DND-41 (cell line): ENCODE measurements around the gene LDHA.

Experiments
- ATAC-seq: fragments of 200-7000 bp; cut with Tn5 transposase; 3 replicates; pipeline ENCODE4 v1.9.1; 2021; ENCODE audit warnings: low read depth; ENCODE audit not compliant: insufficient read depth
- DNase-seq: peaks from one replicate; pipeline ENCODE4 v3.0.0-alpha.2; 2020
- H2AFZ ChIP-seq: 2 replicates; pipeline ENCODE4 v1.6.0; 2012; ENCODE audit warnings: low read depth, low read length
- H3K27ac ChIP-seq: 2 replicates; pipeline ENCODE4 v1.5.1; 2012; ENCODE audit warnings: low read length, inconsistent platforms
- H3K27me3 ChIP-seq: fragments of 200-600 bp; sonication (generic); 2 replicates; pipeline ENCODE4 v1.6.0; 2012; ENCODE audit warnings: low read length, mild to moderate bottlenecking, inconsistent platforms; ENCODE audit not compliant: insufficient read depth, poor library complexity
- H3K36me3 ChIP-seq: 2 replicates; pipeline ENCODE4 v1.5.1; 2012; ENCODE audit warnings: low read length, inconsistent platforms; ENCODE audit not compliant: insufficient read depth
- H3K4me1 ChIP-seq: 2 replicates; pipeline ENCODE4 v1.5.1; 2012; ENCODE audit warnings: mild to moderate bottlenecking, low read length; ENCODE audit not compliant: insufficient read depth
- H3K4me2 ChIP-seq: 2 replicates; pipeline ENCODE4 v1.6.0; 2012; ENCODE audit warnings: mild to moderate bottlenecking, moderate library complexity, low read length, inconsistent platforms; ENCODE audit not compliant: insufficient read depth
- H3K4me3 ChIP-seq, 2 experiments: fragments of 200-600 bp in 1 of 2; shearing (Covaris generic) in 1 of 2; 2 replicates each; pipeline ENCODE4 v1.5.1; 2012 to 2016; ENCODE audit warnings: inconsistent platforms in 2 of 2, low read length in 2 of 2, mild to moderate bottlenecking in 2 of 2, low read depth in 1 of 2, moderate library complexity in 1 of 2
- H3K79me2 ChIP-seq: 2 replicates; pipeline ENCODE4 v1.6.0; 2012; ENCODE audit warnings: low read length, inconsistent platforms; ENCODE audit not compliant: insufficient read depth
- H3K9ac ChIP-seq: 2 replicates; pipeline ENCODE4 v1.6.0; 2012; ENCODE audit warnings: low read depth, mild to moderate bottlenecking, inconsistent platforms, low read length, moderate library complexity
- H3K9me3 ChIP-seq: 2 replicates; pipeline ENCODE4 v1.5.1; 2012; ENCODE audit warnings: low read length, moderate library complexity, mild to moderate bottlenecking, inconsistent platforms; ENCODE audit not compliant: insufficient read depth, severe bottlenecking
- H4K20me1 ChIP-seq: 2 replicates; pipeline ENCODE4 v1.6.0; 2012; ENCODE audit warnings: low read length; ENCODE audit not compliant: insufficient read depth
- CTCF ChIP-seq: IDR thresholded peaks from 2 replicates; pipeline ENCODE4 v1.5.1; 2012; ENCODE audit warnings: borderline replicate concordance, low read length, moderate library complexity, mild to moderate bottlenecking; ENCODE audit not compliant: poor library complexity, severe bottlenecking; ENCODE audit errors: extremely low read depth
- EZH2 ChIP-seq: IDR thresholded peaks from 3 replicates; pipeline ENCODE4 v1.6.1; 2012; ENCODE audit warnings: borderline replicate concordance, low read depth, mild to moderate bottlenecking, moderate library complexity, low read length, inconsistent platforms; ENCODE audit not compliant: severe bottlenecking

The LDHA gene

GRCh38 chr11:18358646-18359045, 35.7 kb upstream of the LDHA start:
- TF ChIP-seq CTCF (no peak), EZH2 (no peak)
- Histone ChIP-seq H3K4me1 (no peaks in the 10 kb centered on the region), H2AFZ (no peak overlapping the region), H3K36me3 (peaks cover 81% of the 10 kb centered on the region), H3K27me3 (no peaks in the 10 kb centered on the region), H3K4me3 (no peak overlapping the region), H4K20me1 (no peaks in the 10 kb centered on the region), H3K9ac (no peak overlapping the region), H3K4me2 (no peak overlapping the region), H3K79me2 (no peaks in the 10 kb centered on the region), H3K9me3 (no peaks in the 10 kb centered on the region), H3K27ac (no peak overlapping the region)
- no peak for ATAC-seq
- no peak for DNase-seq

- Histone ChIP-seq H3K9ac (no peak overlapping the region), H3K36me3 (peaks cover 86% of the 10 kb centered on the region), H3K27me3 (no peaks in the 10 kb centered on the region), H3K4me3 (no peak overlapping the region), H3K27ac (no peak overlapping the region), H3K4me2 (no peak overlapping the region), H2AFZ (no peak overlapping the region), H4K20me1 (no peaks in the 10 kb centered on the region), H3K79me2 (no peaks in the 10 kb centered on the region), H3K9me3 (no peaks in the 10 kb centered on the region), H3K4me1 (no peaks in the 10 kb centered on the region)
- no peak for DNase-seq
- no peak for TF ChIP-seq EZH2
- TF ChIP-seq CTCF: no peak
- ATAC-seq: no peak
These were observed 33.2 kb upstream of the LDHA start for GRCh38 chr11:18361154-18361553.

GRCh38 chr11:18364495-18365073, 29.8 kb upstream of the LDHA start:
- Histone ChIP-seq H3K4me2 (no peak overlapping the region), H3K4me1 (no peaks in the 10 kb centered on the region), H3K36me3 (peaks cover 74% of the 10 kb centered on the region), H3K9me3 (no peaks in the 10 kb centered on the region), H3K9ac (no peak overlapping the region), H3K27me3 (no peaks in the 10 kb centered on the region), H4K20me1 (no peaks in the 10 kb centered on the region), H3K79me2 (no peaks in the 10 kb centered on the region), H3K4me3 (no peak overlapping the region), H3K27ac (no peak overlapping the region), H2AFZ (no peak overlapping the region)
- no peak for TF ChIP-seq EZH2
- TF ChIP-seq CTCF: no peak
- no peak for DNase-seq
- ATAC-seq: no peak

GRCh38 chr11:18365741-18366140, 28.6 kb upstream of the LDHA start:
- H3K36me3 ChIP-seq: peaks cover 63% of the 10 kb centered on the region
- TF ChIP-seq EZH2 (no peak), CTCF (no peak)
- no peak overlapping the region for H3K9ac ChIP-seq
- H4K20me1 ChIP-seq: no peaks in the 10 kb centered on the region
- no peaks in the 10 kb centered on the region for H3K4me1 ChIP-seq
- no peaks in the 10 kb centered on the region for H3K9me3 ChIP-seq
- DNase-seq (no peak), ATAC-seq (no peak)
- no peak overlapping the region for H2AFZ ChIP-seq
- no peaks in the 10 kb centered on the region for H3K27me3 ChIP-seq
- H3K4me2 ChIP-seq: no peak overlapping the region
- no peak overlapping the region for H3K4me3 ChIP-seq
- no peaks in the 10 kb centered on the region for H3K79me2 ChIP-seq
- H3K27ac ChIP-seq: no peak overlapping the region
